ENCODE results near the gene HOXA7.

- TF ChIP-seq CTCF (IDR thresholded peaks at IDR 0.05; ENCODE audit: low read length): no peak
- TF ChIP-seq EZH2 (optimal IDR thresholded peaks at IDR 0.05; ENCODE audit: low read depth, low read length): no peak
Observed at GRCh38 chr7:27168265-27168947, 11.9 kb upstream of the HOXA7 start.
